NB4 (cell line): ENCODE measurements around the gene STOML1.

Experiments
- DNase-seq: peaks from one replicate; pipeline ENCODE4 v3.0.0; 2010; ENCODE audit warnings: low read depth
- H3K4me3 ChIP-seq: one replicate; pipeline ENCODE4 v1.5.1; 2011; ENCODE audit warnings: mild to moderate bottlenecking, low read depth, low read length, moderate library complexity
- CTCF ChIP-seq: IDR thresholded peaks from one replicate; pipeline ENCODE4 v1.5.1; 2012; ENCODE audit warnings: low read depth, low read length
- MYC ChIP-seq: IDR thresholded peaks from 2 replicates; pipeline ENCODE4 v1.6.1; 2011; ENCODE audit warnings: low read depth, low read length
- POLR2A ChIP-seq: IDR thresholded peaks from 2 replicates; pipeline ENCODE4 v1.6.1; 2011; ENCODE audit warnings: mild to moderate bottlenecking; ENCODE audit not compliant: insufficient read length; ENCODE audit errors: extremely low read depth
- TF ChIP-seq, protein P1 (sequence below): IDR thresholded peaks from 2 replicates; pipeline ENCODE4 v1.6.1; 2011; ENCODE audit warnings: low read depth, low read length

Gene STOML1

GRCh38 chr15:73936181-73936580 lies 55.9 kb downstream of the STOML1 start:
- DNase-seq = peak; percentile 21
- H3K4me3 ChIP-seq = no peak overlapping the region
- no peak for TF ChIP-seq POLR2A
- TF ChIP-seq, protein P1, sequence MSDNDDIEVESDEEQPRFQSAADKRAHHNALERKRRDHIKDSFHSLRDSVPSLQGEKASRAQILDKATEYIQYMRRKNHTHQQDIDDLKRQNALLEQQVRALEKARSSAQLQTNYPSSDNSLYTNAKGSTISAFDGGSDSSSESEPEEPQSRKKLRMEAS = no peak
- TF ChIP-seq CTCF = no peak
- TF ChIP-seq MYC = no peak

DNA sequence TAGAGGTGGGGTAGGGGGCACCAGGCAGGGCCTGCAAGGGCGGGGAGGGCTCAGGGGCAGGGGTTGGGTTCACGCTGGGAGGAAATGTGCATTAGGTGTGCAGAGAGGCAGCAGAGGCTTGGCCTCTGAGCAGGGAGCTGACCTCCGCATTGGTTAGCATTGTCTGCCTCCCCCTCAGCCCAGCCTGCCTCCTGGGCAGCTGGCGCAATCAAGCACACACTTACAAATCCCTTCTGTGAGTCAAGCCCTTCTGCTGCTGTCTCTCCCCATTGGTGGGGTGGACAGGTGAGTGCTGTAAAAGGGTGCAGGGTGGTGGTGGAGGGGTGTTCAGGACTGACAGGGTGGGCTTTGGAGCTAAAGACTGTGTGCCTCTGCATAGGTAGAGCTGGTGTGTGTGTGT lies 56.5 kb downstream of the STOML1 start:
- DNase-seq = peak; percentile 79
- H3K4me3 ChIP-seq = no peak overlapping the region
- no peak for TF ChIP-seq POLR2A
- TF ChIP-seq CTCF = no peak
- TF ChIP-seq, protein P1 = peak; percentile 18; the same call in 1 of the 2 replicates

- TF ChIP-seq MYC (no peak), CTCF (no peak), POLR2A (no peak)
- TF ChIP-seq, protein P1 = no peak
- H3K4me3 ChIP-seq = no peak overlapping the region
- no peak for DNase-seq
Measured at GRCh38 chr15:73934281-73934680, 57.8 kb downstream of the STOML1 start.

DNA sequence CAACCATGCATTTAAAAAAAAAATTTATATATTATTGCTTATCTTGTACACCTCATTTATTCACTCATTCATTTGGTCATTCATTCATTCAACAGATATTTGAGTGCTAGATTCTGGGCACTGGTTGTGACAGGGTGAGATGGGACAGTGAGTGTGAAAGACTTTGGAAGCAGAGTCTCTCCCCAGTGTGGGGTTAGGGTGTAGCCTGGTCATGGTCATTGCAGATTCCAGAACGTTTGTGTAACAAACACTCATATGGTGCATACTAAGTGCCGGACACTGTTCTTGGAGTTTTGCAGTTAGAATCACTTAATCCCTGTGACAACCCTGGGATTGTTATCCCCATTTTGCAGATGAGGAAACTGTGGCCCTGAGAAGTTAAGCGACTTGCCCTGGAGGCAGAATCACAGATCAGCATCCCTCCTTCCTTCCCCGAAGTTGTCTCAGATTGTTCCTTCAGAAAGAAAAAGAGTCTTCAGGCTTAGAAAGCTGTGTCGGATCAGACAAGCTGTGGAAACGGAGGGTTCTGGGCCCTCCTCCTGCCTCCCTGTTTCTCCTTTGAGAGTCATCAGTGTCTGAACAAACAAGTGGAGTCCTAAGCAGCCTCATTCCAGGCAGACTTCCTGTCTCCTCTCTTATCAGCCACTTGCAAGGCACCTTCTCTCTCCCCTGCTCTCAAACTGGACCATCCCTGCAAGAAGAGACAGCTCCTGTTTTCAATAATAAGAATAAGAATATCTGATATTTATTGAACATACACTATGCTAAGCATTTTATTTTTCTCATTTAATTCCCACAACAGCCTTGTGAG lies 59.5 kb downstream of the STOML1 start:
- no peak for DNase-seq
- TF ChIP-seq CTCF = no peak
- H3K4me3 ChIP-seq = no peak overlapping the region

DNA sequence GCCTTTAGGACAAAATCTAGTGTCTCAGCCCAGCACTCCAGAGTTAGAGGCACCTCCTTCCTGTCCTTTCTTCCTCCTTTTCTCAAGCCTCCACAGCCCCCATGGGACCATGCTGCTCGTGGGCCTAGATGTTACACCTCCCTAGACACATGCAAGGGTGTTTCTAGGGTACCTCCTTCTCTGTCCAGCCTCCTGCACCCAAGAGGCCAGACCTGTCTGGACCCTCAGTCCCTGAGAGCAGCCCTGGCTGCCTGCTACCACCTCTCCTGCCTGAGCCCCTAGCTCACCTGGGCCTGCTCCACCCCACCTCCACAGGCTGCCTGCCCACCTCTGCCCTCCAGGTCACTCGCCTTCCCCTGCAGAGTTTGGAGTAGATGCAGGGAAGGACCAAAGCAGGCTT lies 60.7 kb downstream of the STOML1 start:
- DNase-seq = peak; percentile 80
- no peak overlapping the region for H3K4me3 ChIP-seq
- TF ChIP-seq CTCF (no peak), POLR2A (no peak), MYC (0 out of 2 replicates have a peak, but pooled peaks have one; percentile 44)
- TF ChIP-seq, protein P1 = peak; percentile 60; the same call in 1 of the 2 replicates
